ENCODE results near the gene LILRB5.

- no peak for TF ChIP-seq POLR2AphosphoS5 (IDR thresholded peaks at IDR 0.05; ENCODE audit: low read depth, low read length)
- no peak for TF ChIP-seq POLR2A (IDR thresholded peaks at IDR 0.05; ENCODE audit: low read depth, low read length)
- TF ChIP-seq TAF1 (IDR thresholded peaks at IDR 0.05; ENCODE audit: borderline replicate concordance, low read depth, low read length): no peak
These were observed 23.1 kb downstream of the LILRB5 start for GRCh38 chr19:54233941-54234340.

All from GM12892 (cell line).